Measurements from ENCODE around the gene BTN1A1.

Gene BTN1A1, protein sequence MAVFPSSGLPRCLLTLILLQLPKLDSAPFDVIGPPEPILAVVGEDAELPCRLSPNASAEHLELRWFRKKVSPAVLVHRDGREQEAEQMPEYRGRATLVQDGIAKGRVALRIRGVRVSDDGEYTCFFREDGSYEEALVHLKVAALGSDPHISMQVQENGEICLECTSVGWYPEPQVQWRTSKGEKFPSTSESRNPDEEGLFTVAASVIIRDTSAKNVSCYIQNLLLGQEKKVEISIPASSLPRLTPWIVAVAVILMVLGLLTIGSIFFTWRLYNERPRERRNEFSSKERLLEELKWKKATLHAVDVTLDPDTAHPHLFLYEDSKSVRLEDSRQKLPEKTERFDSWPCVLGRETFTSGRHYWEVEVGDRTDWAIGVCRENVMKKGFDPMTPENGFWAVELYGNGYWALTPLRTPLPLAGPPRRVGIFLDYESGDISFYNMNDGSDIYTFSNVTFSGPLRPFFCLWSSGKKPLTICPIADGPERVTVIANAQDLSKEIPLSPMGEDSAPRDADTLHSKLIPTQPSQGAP

DNA sequence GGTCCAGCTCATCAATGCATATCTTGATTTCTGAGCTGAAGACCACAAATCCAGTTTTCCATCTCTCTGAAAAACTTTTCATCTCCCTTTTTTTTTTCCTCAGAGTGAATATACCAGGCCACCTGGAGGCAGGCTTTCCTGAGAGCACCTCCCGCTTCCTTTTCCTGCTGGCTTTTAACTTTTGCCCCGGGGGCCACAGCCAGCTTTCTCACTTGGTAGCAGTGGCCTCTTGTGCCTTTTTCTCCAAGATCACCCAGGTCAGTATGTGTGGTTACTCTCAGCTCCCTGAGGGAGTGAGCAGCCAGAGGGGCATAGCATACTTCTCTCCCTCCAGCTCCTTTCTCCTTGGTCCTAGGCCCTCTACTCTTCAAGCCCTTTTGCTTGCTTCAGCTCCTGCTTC lies at the start of gene BTN1A1:
Gene BTN1A1 (plus strand): TSS at position 202 of the 400 bp plus-strand sequence. CDS start 984 bp downstream, outside the sequence.
- DNase-seq (ENCODE audit: low spot score) = no peak
- TF ChIP-seq, protein P1, sequence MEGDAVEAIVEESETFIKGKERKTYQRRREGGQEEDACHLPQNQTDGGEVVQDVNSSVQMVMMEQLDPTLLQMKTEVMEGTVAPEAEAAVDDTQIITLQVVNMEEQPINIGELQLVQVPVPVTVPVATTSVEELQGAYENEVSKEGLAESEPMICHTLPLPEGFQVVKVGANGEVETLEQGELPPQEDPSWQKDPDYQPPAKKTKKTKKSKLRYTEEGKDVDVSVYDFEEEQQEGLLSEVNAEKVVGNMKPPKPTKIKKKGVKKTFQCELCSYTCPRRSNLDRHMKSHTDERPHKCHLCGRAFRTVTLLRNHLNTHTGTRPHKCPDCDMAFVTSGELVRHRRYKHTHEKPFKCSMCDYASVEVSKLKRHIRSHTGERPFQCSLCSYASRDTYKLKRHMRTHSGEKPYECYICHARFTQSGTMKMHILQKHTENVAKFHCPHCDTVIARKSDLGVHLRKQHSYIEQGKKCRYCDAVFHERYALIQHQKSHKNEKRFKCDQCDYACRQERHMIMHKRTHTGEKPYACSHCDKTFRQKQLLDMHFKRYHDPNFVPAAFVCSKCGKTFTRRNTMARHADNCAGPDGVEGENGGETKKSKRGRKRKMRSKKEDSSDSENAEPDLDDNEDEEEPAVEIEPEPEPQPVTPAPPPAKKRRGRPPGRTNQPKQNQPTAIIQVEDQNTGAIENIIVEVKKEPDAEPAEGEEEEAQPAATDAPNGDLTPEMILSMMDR (IDR thresholded peaks at IDR 0.05; ENCODE audit: borderline replicate concordance, control extremely low read depth, extremely low read depth, insufficient read depth, missing control alignments) = no peak
- in situ Hi-C loops (cut with MboI; ENCODE audit: low sequenced_read_pairs, unreplicated experiment) = no loop called here

DNA sequence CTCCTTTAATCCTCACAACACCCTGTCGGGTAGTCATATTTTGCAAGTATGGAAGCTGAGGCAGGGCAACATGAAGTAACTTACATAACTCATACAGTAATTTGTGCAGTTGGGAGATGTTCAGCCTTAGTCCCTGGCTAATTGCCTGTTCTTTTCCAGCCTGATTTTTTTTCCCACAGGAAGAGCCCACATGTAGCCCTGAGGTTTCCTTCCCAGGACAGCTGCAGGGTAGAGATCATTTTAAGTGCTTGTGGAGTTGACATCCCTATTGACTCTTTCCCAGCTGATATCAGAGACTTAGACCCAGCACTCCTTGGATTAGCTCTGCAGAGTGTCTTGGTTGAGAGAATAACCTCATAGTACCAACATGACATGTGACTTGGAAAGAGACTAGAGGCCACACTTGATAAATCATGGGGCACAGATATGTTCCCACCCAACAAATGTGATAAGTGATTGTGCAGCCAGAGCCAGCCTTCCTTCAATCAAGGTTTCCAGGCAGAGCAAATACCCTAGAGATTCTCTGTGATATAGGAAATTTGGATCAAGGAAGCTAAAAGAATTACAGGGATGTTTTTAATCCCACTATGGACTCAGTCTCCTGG lies 47.4 kb upstream of the BTN1A1 start:
- TF ChIP-seq, protein P1 (IDR thresholded peaks at IDR 0.05; ENCODE audit: borderline replicate concordance, control extremely low read depth, extremely low read depth, insufficient read depth, missing control alignments) = no peak
- in situ Hi-C loops (cut with MboI; ENCODE audit: low sequenced_read_pairs, unreplicated experiment) = no loop called here
- no peak for DNase-seq (ENCODE audit: low spot score)

DNA sequence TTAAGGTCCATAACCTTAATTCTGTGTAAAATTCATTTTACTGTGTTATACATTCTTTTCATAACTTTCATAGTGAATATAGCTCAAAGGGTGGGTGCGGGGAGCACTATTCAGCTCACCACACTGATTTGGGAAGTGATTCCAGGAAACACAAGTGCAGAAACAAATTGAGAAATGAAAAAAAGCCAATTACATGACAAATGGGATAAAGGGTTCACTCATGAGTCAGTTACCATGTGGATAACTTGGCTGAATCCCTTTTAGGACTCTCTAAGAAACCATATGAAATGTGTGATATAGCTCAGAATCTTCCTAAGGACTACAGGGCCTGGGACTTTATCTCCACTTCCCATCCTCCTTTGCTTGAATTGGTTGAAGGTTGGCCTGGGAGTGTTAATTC lies 45.5 kb upstream of the BTN1A1 start:
- in situ Hi-C loops (cut with MboI; ENCODE audit: low sequenced_read_pairs, unreplicated experiment) = no loop called here
- DNase-seq (ENCODE audit: low spot score) = no peak
- TF ChIP-seq, protein P1 (IDR thresholded peaks at IDR 0.05; ENCODE audit: borderline replicate concordance, control extremely low read depth, extremely low read depth, insufficient read depth, missing control alignments) = no peak

DNA sequence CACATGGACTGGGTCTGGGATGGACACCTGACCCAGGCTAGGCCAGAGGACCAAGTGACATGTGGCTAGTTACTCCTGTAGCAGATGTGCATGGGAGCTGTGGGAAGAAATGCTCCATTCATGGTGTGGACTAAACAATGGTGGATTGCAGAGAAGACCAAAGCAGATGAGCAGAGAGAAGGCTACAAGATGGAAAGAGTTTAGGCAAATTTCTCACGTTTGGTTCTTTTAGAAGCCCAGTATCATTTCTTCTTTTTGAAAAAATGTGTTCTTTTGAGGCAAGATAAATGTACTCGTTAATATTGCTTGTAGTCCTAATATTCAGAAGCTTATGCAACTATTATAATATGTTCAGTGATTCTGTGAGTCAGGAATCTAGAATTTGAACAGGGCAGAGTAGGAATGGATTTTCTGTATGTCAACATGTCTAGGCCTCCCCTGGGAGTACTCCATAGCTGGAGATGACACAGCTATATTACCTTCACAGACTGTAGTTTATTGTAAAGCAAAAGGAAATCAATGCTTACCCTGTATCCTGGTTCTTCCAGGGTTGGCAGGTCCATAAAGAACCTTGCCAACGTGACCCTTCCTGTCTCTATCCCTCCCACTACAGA lies 44.6 kb upstream of the BTN1A1 start:
- in situ Hi-C loops (cut with MboI; ENCODE audit: low sequenced_read_pairs, unreplicated experiment) = no loop called here
- DNase-seq (ENCODE audit: low spot score) = no peak
- TF ChIP-seq, protein P1 (IDR thresholded peaks at IDR 0.05; ENCODE audit: borderline replicate concordance, control extremely low read depth, extremely low read depth, insufficient read depth, missing control alignments) = no peak

DNA sequence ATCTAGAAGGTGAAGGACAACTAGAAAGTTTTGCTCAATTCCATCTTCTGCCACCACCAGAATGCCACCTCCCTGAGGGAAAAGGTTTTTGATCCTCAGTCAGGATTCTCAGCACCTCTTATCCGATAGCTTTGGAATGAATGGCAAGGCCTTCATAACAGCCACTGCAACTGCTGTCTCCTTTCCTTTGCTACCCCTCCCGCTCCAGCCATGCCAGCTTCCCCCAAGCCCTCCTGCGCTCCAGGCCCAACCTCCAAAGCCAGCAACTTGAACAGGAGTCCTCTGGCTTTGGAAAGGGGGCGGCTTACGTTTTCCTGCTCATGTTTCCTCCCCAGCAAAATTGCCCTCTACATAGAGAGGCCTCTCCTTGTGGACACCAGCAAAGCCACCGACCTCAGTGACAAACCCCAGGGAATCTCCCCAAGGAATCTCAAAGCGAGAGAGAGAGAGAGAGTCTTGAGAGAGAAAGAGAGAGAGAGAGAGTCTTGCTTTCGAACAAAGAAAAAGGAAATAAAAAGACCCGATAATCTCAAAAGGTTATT lies 42.8 kb upstream of the BTN1A1 start:
- DNase-seq (ENCODE audit: low spot score) = no peak
- TF ChIP-seq, protein P1 (IDR thresholded peaks at IDR 0.05; ENCODE audit: borderline replicate concordance, control extremely low read depth, extremely low read depth, insufficient read depth, missing control alignments) = no peak
- in situ Hi-C loops (cut with MboI; ENCODE audit: low sequenced_read_pairs, unreplicated experiment) = no loop called here

Measured in GM13976 (cell line).